Calu3 (cell line): Measurements from ENCODE around the gene SLC22A17. TPM values are rescaled to one million over a fixed set of nuclear protein-coding genes. Genes with fewer than 3 reads are reported as not detected.
A peak's percentile ranks its signal among the peaks of the same experiment; 100 is the strongest.

Source experiments
- BruUV-seq: library from RNA; stranded (reverse); fragments of 400-500 nt; replicated peaks from 2 replicates; lab custom pipeline; 2021; lab: Mats Ljungman, UMichigan
- CTCF ChIA-PET: fragments of 300-600 bp; sonication (Branson Sonifier 250); formaldehyde crosslinking; loops from one replicate; lab custom pipeline; 2022; ENCODE audit warnings: antibody characterized with exemption; lab: Charles Lee
- DNase-seq: peaks from one replicate; pipeline ENCODE4 v3.0.0; 2022
- H3K27ac Mint-ChIP-seq: one replicate; pipeline ENCODE4 v1.8.0; 2022; ENCODE audit warnings: mixed read lengths; ENCODE audit not compliant: unreplicated experiment
- H3K27me3 Mint-ChIP-seq: one replicate; pipeline ENCODE4 v1.8.0; 2022; ENCODE audit warnings: mixed read lengths; ENCODE audit not compliant: unreplicated experiment
- H3K36me3 Mint-ChIP-seq: one replicate; pipeline ENCODE4 v1.8.0; 2022; ENCODE audit warnings: mild to moderate bottlenecking, moderate library complexity, mixed read lengths; ENCODE audit not compliant: insufficient read depth, unreplicated experiment
- H3K4me1 Mint-ChIP-seq: one replicate; pipeline ENCODE4 v1.8.0; 2022; ENCODE audit warnings: mild to moderate bottlenecking, low read depth, mixed read lengths; ENCODE audit not compliant: unreplicated experiment
- H3K4me3 Mint-ChIP-seq: one replicate; pipeline ENCODE4 v1.8.0; 2022; ENCODE audit warnings: mild to moderate bottlenecking, low read depth, moderate library complexity, mixed read lengths; ENCODE audit not compliant: unreplicated experiment
- H3K9me3 Mint-ChIP-seq: one replicate; pipeline ENCODE4 v1.8.0; 2022; ENCODE audit warnings: low read depth, mixed read lengths; ENCODE audit not compliant: unreplicated experiment
- CTCF ChIP-seq: fragments of 200-600 bp; IDR thresholded peaks from one replicate; pipeline ENCODE4 v1.8.0; 2022; ENCODE audit warnings: antibody characterized with exemption; ENCODE audit not compliant: unreplicated experiment
- intact Hi-C: fragments of 100-400 bp; cut with micrococcal nuclease; formaldehyde crosslinking; loops from one replicate; pipeline ENCODE4 v1.10.0; 2022; ENCODE audit not compliant: unreplicated experiment
- total RNA-seq: library from RNA; stranded (reverse); gene quantifications from 2 replicates; pipeline ENCODE4 v1.2.3, GENCODE V29; 2022

SLC22A17 gene
- total RNA-seq, 1 experiment from 2014 or later = 0.61 TPM

GRCh38 chr14:23364164-23365035 lies 11.7 kb upstream of the SLC22A17 start:
- intact Hi-C loops = no loop called here
- CTCF ChIA-PET = interaction anchor here (0.6 to 0.7 kb wide), 2 partner anchors 11 to 186 kb away, joined by 3 read pairs; no protein-coding TSS in a partner anchor
- Mint-ChIP-seq H3K27me3 (peaks cover 96% of the 10 kb centered on the region), H3K9me3 (no peaks in the 10 kb centered on the region), H3K4me3 (peak overlapping the region; percentile 40), H3K36me3 (no peaks in the 10 kb centered on the region), H3K27ac (no peak overlapping the region), H3K4me1 (no peaks in the 10 kb centered on the region)
- no peak for TF ChIP-seq CTCF
- no peak for DNase-seq
- no TSS peak for BruUV-seq

- Mint-ChIP-seq H3K27ac (no peak overlapping the region), H3K4me1 (no peaks in the 10 kb centered on the region)
- intact Hi-C loops = no loop called here
Measured at GRCh38 chr14:23362200-23362599, 9.5 kb upstream of the SLC22A17 start.

GRCh38 chr14:23361763-23362162 lies 9.1 kb upstream of the SLC22A17 start:
- no peak for TF ChIP-seq CTCF
- H3K27ac Mint-ChIP-seq = no peak overlapping the region
- no peaks in the 10 kb centered on the region for H3K36me3 Mint-ChIP-seq
- intact Hi-C loops = no loop called here
- no peak for DNase-seq
- no peak overlapping the region for H3K4me3 Mint-ChIP-seq
- no TSS peak for BruUV-seq
- CTCF ChIA-PET = no interaction called here
- H3K27me3 Mint-ChIP-seq = peaks cover 83% of the 10 kb centered on the region
- H3K9me3 Mint-ChIP-seq = no peaks in the 10 kb centered on the region
- H3K4me1 Mint-ChIP-seq = no peaks in the 10 kb centered on the region

More at GRCh38 chr14:23362200-23362599, 9.5 kb upstream of the SLC22A17 start:
- H3K27me3 Mint-ChIP-seq = peaks cover 87% of the 10 kb centered on the region
- no TSS peak for BruUV-seq
- H3K9me3 Mint-ChIP-seq = no peaks in the 10 kb centered on the region
- no peak for TF ChIP-seq CTCF
- CTCF ChIA-PET = no interaction called here
- H3K4me3 Mint-ChIP-seq = no peak overlapping the region
- H3K36me3 Mint-ChIP-seq = no peaks in the 10 kb centered on the region
- DNase-seq = no peak

- no peak for DNase-seq
- H3K27me3 Mint-ChIP-seq = peaks cover 83% of the 10 kb centered on the region
- no peak overlapping the region for H3K4me3 Mint-ChIP-seq
- intact Hi-C loops = no loop called here
- no TSS peak for BruUV-seq
- no peaks in the 10 kb centered on the region for H3K9me3 Mint-ChIP-seq
- no peaks in the 10 kb centered on the region for H3K36me3 Mint-ChIP-seq
- no peaks in the 10 kb centered on the region for H3K4me1 Mint-ChIP-seq
- H3K27ac Mint-ChIP-seq = no peak overlapping the region
- CTCF ChIA-PET = interaction anchor here (0.5 to 1.0 kb wide), 2 partner anchors 19 to 345 kb away, joined by 3 to 4 read pairs; no protein-coding TSS in a partner anchor
- TF ChIP-seq CTCF = no peak
Measured at GRCh38 chr14:23361320-23361719, 8.6 kb upstream of the SLC22A17 start.
